Measurements from ENCODE around the gene EPHA3. TPM values are rescaled to one million over a fixed set of nuclear protein-coding genes. Genes with fewer than 3 reads are reported as not detected.

EPHA3 gene
- total and polyA plus RNA-seq, 9 of the 15 experiments (the other 6 are each of a cell fraction or from before 2014, with no cell fraction given) = not detected

GRCh38 chr3:89139870-89140269, 32.4 kb downstream of the EPHA3 start (continued):
- TF ChIP-seq, protein P1, sequence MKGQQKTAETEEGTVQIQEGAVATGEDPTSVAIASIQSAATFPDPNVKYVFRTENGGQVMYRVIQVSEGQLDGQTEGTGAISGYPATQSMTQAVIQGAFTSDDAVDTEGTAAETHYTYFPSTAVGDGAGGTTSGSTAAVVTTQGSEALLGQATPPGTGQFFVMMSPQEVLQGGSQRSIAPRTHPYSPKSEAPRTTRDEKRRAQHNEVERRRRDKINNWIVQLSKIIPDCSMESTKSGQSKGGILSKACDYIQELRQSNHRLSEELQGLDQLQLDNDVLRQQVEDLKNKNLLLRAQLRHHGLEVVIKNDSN (CRISPR knock-in tag; IDR thresholded peaks at IDR 0.05) = no peak
- TF ChIP-seq PHB (CRISPR knock-in tag; IDR thresholded peaks at IDR 0.05) = no peak
- TF ChIP-seq FOXJ2 (tag; IDR thresholded peaks at IDR 0.05) = no peak
- no peak for TF ChIP-seq CHAMP1 (IDR thresholded peaks at IDR 0.05)

DNA sequence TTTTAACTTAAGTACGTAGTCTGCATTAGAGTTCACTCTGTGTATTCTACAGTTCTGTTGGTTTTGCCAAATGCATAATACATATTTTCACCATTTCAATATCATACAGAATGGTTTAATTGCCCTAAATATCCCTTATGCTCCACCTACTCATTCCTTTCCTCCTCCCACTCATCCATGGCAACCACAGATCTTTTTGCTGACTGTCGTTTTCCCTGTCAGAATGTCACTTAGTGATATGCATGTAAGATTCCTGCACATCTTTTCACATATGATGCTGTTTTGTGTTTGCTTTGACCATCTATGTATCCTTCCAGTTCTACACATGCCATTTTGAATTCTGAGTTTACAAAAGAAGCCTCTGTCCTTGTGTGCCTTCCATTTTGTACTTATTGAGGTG, 36.7 kb downstream of the EPHA3 start:
- no peaks in the 10 kb centered on the region for H3K9me1 ChIP-seq (ENCODE audit: control insufficient read depth, insufficient read depth, low read length)
- no peak overlapping the region for H3K9ac ChIP-seq (ENCODE audit: insufficient read depth in 1 of 2, low read depth in 2 of 2, low read length in 2 of 2)
- no peak overlapping the region for H3K27ac ChIP-seq (ENCODE audit: extremely low read depth, low read depth, low read length)
- intact Hi-C loops (cut with micrococcal nuclease) (no loop called here), in situ Hi-C loops (cut with MboI) (no loop called here)
- WGBS (ENCODE audit: insufficient coverage, low coverage, missing lambda C conversion rate) = 6% methylated on average over 2 of the region's 2 CpGs
- no peaks in the 10 kb centered on the region for H3K9me3 ChIP-seq (replicated peaks; ENCODE audit: control insufficient read depth, insufficient read depth, low read depth, low read length)
- no peaks in the 10 kb centered on the region for H3K79me2 ChIP-seq (ENCODE audit: control insufficient read depth, insufficient read depth, low read length)
- no peaks in the 10 kb centered on the region for H3K27me3 ChIP-seq (ENCODE audit: control insufficient read depth in 2 of 2, insufficient read depth in 2 of 2, low read length in 2 of 2)
- no peak overlapping the region for H3K4me3 ChIP-seq
- no peaks in the 10 kb centered on the region for H4K20me1 ChIP-seq (replicated peaks; ENCODE audit: control insufficient read depth, insufficient read depth, low read length)
- no peak overlapping the region for H2AFZ ChIP-seq (ENCODE audit: low read depth, low read length)
- ATAC-seq (no peak), FAIRE-seq (no peak), DNase-seq (ENCODE audit: extremely low read depth in 1 of 4, low spot score in 3 of 4) (no peak)
- H3K4me2 ChIP-seq (ENCODE audit: insufficient read depth, low read length) = no peak overlapping the region
- no peaks in the 10 kb centered on the region for H3K4me1 ChIP-seq (replicated peaks in 1 of 2; ENCODE audit: control insufficient read depth in 2 of 2, insufficient read depth in 2 of 2, low read length in 2 of 2)
- H3K36me3 ChIP-seq (ENCODE audit: control insufficient read depth, insufficient read depth, low read length) = no peaks in the 10 kb centered on the region
- no TSS peak for BruUV-seq (replicated peaks)
- POLR2A ChIA-PET = no interaction called here
- CTCF ChIA-PET (ENCODE audit: low intra/inter-chr PET ratio) = no interaction called here
- TF ChIP-seq NCOA2 (IDR thresholded peaks at IDR 0.05; ENCODE audit: partially characterized antibody in 2 of 2) (no peak), GTF2A2 (tag; IDR thresholded peaks at IDR 0.05) (no peak), ZBTB8A (IDR thresholded peaks at IDR 0.05; ENCODE audit: partially characterized antibody) (no peak), U2AF1 (optimal IDR thresholded peaks at IDR 0.05; ENCODE audit: low read depth, low read length) (no peak), THAP12 (CRISPR knock-in tag; IDR thresholded peaks at IDR 0.05) (no peak), STAG1 (CRISPR knock-in tag; IDR thresholded peaks at IDR 0.05; ENCODE audit: borderline replicate concordance) (no peak), ZNF232 (CRISPR knock-in tag; IDR thresholded peaks at IDR 0.05) (no peak), SRF (CRISPR knock-in tag; IDR thresholded peaks at IDR 0.05) (no peak), KLF6 (CRISPR knock-in tag; IDR thresholded peaks at IDR 0.05; ENCODE audit: borderline replicate concordance) (no peak), ARNT (IDR thresholded peaks at IDR 0.05) (no peak), THRAP3 (IDR thresholded peaks at IDR 0.05; ENCODE audit: borderline replicate concordance) (no peak), NCOA6 (IDR thresholded peaks at IDR 0.05) (no peak)

Data from K562 (cell line).